Panc1 (cell line): ENCODE data around the gene GAMT.

Experiments used
- CTCF ChIP-seq: fragments of 450-650 bp; IDR thresholded peaks from 2 replicates; pipeline ENCODE4 v1.5.1; 2017; ENCODE audit warnings: mild to moderate bottlenecking
- POLR2AphosphoS5 ChIP-seq: IDR thresholded peaks from 2 replicates; pipeline ENCODE4 v1.6.1; 2012; ENCODE audit warnings: mild to moderate bottlenecking, low read depth, low read length, moderate library complexity

GRCh38 chr19:1446713-1447481 is 45.6 kb upstream of the GAMT start:
- no peak for TF ChIP-seq CTCF
- no peak for TF ChIP-seq POLR2AphosphoS5
